GM12878 (cell line): ENCODE data around the gene PPDPF. TPM values are rescaled to one million over a fixed set of nuclear protein-coding genes. Genes with fewer than 3 reads are reported as not detected.

Source experiments
- ATAC-seq: fragments of 200-7000 bp; cut with Tn5 transposase; 3 replicates; pipeline ENCODE4 v1.9.1; 2020; ENCODE audit warnings: mild to moderate bottlenecking, moderate library complexity
- BruUV-seq: library from RNA; stranded (reverse); fragments of 400-500 nt; replicated peaks from 2 replicates; lab custom pipeline; 2021; lab: Mats Ljungman, UMichigan
- CTCF ChIA-PET: fragments of 300-600 bp; sonication (Branson Sonifier 250); formaldehyde crosslinking; extraction: SDS; loops from one replicate; lab custom pipeline; 2021; ENCODE audit warnings: inconsistent platforms; lab: Yijun Ruan, JAX
- POLR2A ChIA-PET: fragments of 350-600 bp; formaldehyde crosslinking; extraction: SDS; loops from one replicate; lab custom pipeline; 2021; ENCODE audit warnings: inconsistent platforms; lab: Charles Lee
- RAD21 ChIA-PET: fragments of 300-600 bp; sonication (Branson Sonifier 250); formaldehyde crosslinking; loops from one replicate; lab custom pipeline; 2023; ENCODE audit warnings: antibody characterized with exemption; ENCODE audit not compliant: unreplicated experiment; lab: Charles Lee
- SMC1A ChIA-PET: fragments of 300-600 bp; sonication (Branson Sonifier 250); formaldehyde crosslinking; loops from one replicate; lab custom pipeline; 2023; ENCODE audit not compliant: unreplicated experiment, uncharacterized antibody; lab: Charles Lee
- DNase-seq: peaks from one replicate; pipeline ENCODE4 v3.0.0-alpha.2; 2011; ENCODE audit warnings: low read depth, low spot score
- FAIRE-seq: peaks from 3 replicates; lab custom pipeline; 2011; peaks lifted over from hg19 to GRCh38; lab: Jason Lieb, UNC
- H2AFZ ChIP-seq: 2 replicates; pipeline ENCODE4 v1.6.0; 2011; ENCODE audit warnings: low read depth, low read length, control low read depth; ENCODE audit not compliant: control insufficient read depth
- H3K27ac ChIP-seq: 2 replicates; pipeline ENCODE4 v1.5.1; 2011; ENCODE audit warnings: control low read depth; ENCODE audit not compliant: control insufficient read depth, insufficient read depth
- H3K27me3 ChIP-seq, 2 experiments: replicated peaks in 1 of 2; 2 replicates each; pipeline versions ENCODE4 v1.6.0 to v1.6.1; 2011; ENCODE audit warnings: low read length in 1 of 2; ENCODE audit not compliant: control insufficient read depth in 2 of 2, insufficient read depth in 2 of 2
- H3K36me3 ChIP-seq, 2 experiments: 2 replicates each; pipeline ENCODE4 v1.5.1; 2011; ENCODE audit warnings: low read length in 1 of 2; ENCODE audit not compliant: control insufficient read depth in 2 of 2, insufficient read depth in 2 of 2
- H3K4me1 ChIP-seq: 2 replicates; pipeline ENCODE4 v1.6.1; 2011; ENCODE audit warnings: mild to moderate bottlenecking, low read length, moderate library complexity, mixed read lengths; ENCODE audit not compliant: control insufficient read depth, insufficient read depth
- H3K4me2 ChIP-seq: 2 replicates; pipeline ENCODE4 v1.6.0; 2011; ENCODE audit warnings: control low read depth; ENCODE audit not compliant: control insufficient read depth, insufficient read depth
- H3K4me3 ChIP-seq: fragments of 200-600 bp; sonication (generic); 2 replicates; pipeline ENCODE4 v1.5.1; 2016
- H3K79me2 ChIP-seq: 2 replicates; pipeline ENCODE4 v1.6.0; 2011; ENCODE audit warnings: low read length; ENCODE audit not compliant: control insufficient read depth, insufficient read depth
- H3K9ac ChIP-seq: 2 replicates; pipeline ENCODE4 v1.8.0; 2011; ENCODE audit warnings: low read length, control low read depth, mixed read lengths; ENCODE audit not compliant: control insufficient read depth, insufficient read depth
- H3K9me3 ChIP-seq: replicated peaks from 3 replicates; pipeline ENCODE4 v1.5.1; 2011; ENCODE audit warnings: mild to moderate bottlenecking, low read length; ENCODE audit not compliant: control insufficient read depth, insufficient read depth
- H4K20me1 ChIP-seq: 2 replicates; pipeline ENCODE4 v1.6.0; 2011; ENCODE audit not compliant: control insufficient read depth, insufficient read depth
- ATF7 ChIP-seq: fragments of 450-650 bp; IDR thresholded peaks from 2 replicates; pipeline ENCODE4 v1.6.1; 2016; ENCODE audit warnings: low read depth, mild to moderate bottlenecking
- BRCA1 ChIP-seq: IDR thresholded peaks from 2 replicates; pipeline ENCODE4 v1.6.1; 2011; ENCODE audit warnings: low read depth, low read length, improper control_type of control experiment
- CBX3 ChIP-seq: fragments of 200-600 bp; sonication (generic); IDR thresholded peaks from 2 replicates; pipeline ENCODE4 v1.6.1; 2016; ENCODE audit warnings: low read depth, borderline replicate concordance
- CUX1 ChIP-seq: IDR thresholded peaks from 2 replicates; pipeline ENCODE4 v1.6.1; 2012; ENCODE audit warnings: improper control_type of control experiment, low read depth, low read length; ENCODE audit not compliant: insufficient replicate concordance
- E2F8 ChIP-seq: fragments of 450-650 bp; IDR thresholded peaks from 2 replicates; pipeline ENCODE4 v1.6.1; 2018; ENCODE audit warnings: mild to moderate bottlenecking, low read depth, moderate library complexity; ENCODE audit not compliant: partially characterized antibody
- JUND ChIP-seq: IDR thresholded peaks from 2 replicates; pipeline ENCODE4 v1.6.1; 2012; ENCODE audit warnings: low read depth, mild to moderate bottlenecking, low read length, improper control_type of control experiment, moderate library complexity
- MEF2A ChIP-seq: IDR thresholded peaks from 2 replicates; pipeline ENCODE4 v1.6.1; 2011; ENCODE audit warnings: low read depth, mild to moderate bottlenecking, low read length, moderate library complexity; ENCODE audit not compliant: insufficient read depth
- MXI1 ChIP-seq: fragments of 150-350 bp; IDR thresholded peaks from 2 replicates; pipeline ENCODE4 v1.6.1; 2011; ENCODE audit warnings: low read depth, mild to moderate bottlenecking, inconsistent platforms, low read length, improper control_type of control experiment
- NFYA ChIP-seq: IDR thresholded peaks from 2 replicates; pipeline ENCODE4 v1.6.1; 2011; ENCODE audit warnings: low read depth, mild to moderate bottlenecking, low read length, improper control_type of control experiment, borderline replicate concordance
- NKRF ChIP-seq: fragments of 450-650 bp; conservative IDR thresholded peaks from 2 replicates; pipeline ENCODE4 v1.6.1; 2017; ENCODE audit warnings: mild to moderate bottlenecking, moderate library complexity
- POLR2A ChIP-seq: IDR thresholded peaks from 2 replicates; pipeline ENCODE4 v1.6.1; 2011; ENCODE audit warnings: low read depth, mild to moderate bottlenecking, low read length
- RFX5 ChIP-seq: IDR thresholded peaks from 2 replicates; pipeline ENCODE4 v1.6.1; 2011; ENCODE audit warnings: low read depth, low read length, improper control_type of control experiment
- SIX5 ChIP-seq: IDR thresholded peaks from 2 replicates; pipeline ENCODE4 v1.6.1; 2011; ENCODE audit warnings: mild to moderate bottlenecking, low read depth, low read length, moderate library complexity; ENCODE audit not compliant: severe bottlenecking
- STAT3 ChIP-seq: IDR thresholded peaks from 2 replicates; pipeline ENCODE4 v1.6.1; 2011; ENCODE audit warnings: low read depth, low read length, improper control_type of control experiment
- TAF1 ChIP-seq: IDR thresholded peaks from 2 replicates; pipeline ENCODE4 v1.6.1; 2011; ENCODE audit warnings: mild to moderate bottlenecking, low read depth, low read length, borderline replicate concordance
- WGBS: methylation state at CpG from one replicate; pipeline ENCODE4 v1.1.6; 2016; ENCODE audit warnings: low lambda C conversion rate; ENCODE audit not compliant: insufficient replicate concordance, insufficient coverage; ENCODE audit errors: missing lambda C conversion rate; 5-methylcytosine and 5-hydroxymethylcytosine counted together
- in situ Hi-C: fragments of 300-500 bp; cut with MboI; formaldehyde crosslinking; loops from 9 replicates; pipeline ENCODE4 v1.14.3; 2018; ENCODE audit warnings: mixed read lengths
- intact Hi-C: fragments of 100-400 bp; cut with micrococcal nuclease; formaldehyde crosslinking; loops from one replicate; pipeline ENCODE4 v1.14.2; 2022; ENCODE audit not compliant: unreplicated experiment
- polyA plus RNA-seq, 11 experiments: library from polyadenylated mRNA; depleted of rRNA in 4 of 11; unstranded in 6 of 11; stranded (reverse) in 5 of 11; fragments of >200 nt; fragmentation: Nextera tagmentation in 4 of 11; fragmentation: Illumina TruSeq in 1 of 11; extraction: Ambion mirVana in 4 of 11; extraction: Trizol in 1 of 11; gene quantifications; 1 replicate in 1 of 11; 2 replicates in 10 of 11; pipeline versions ENCODE4 v1.2.1 to v1.2.3, GENCODE V29; 2011 to 2016; ENCODE audit warnings: inconsistent platforms in 2 of 11, missing spikeins in 2 of 11, low read depth in 1 of 11
- total RNA-seq, 4 experiments: library from RNA; depleted of rRNA in 3 of 4; stranded (reverse); fragments of >200 nt in 3 of 4; fragmentation: Illumina TruSeq in 1 of 4; extraction: Trizol in 1 of 4; gene quantifications; 2 replicates each; pipeline versions ENCODE4 v1.2.1 to v1.2.3, GENCODE V29; 2013 to 2021

PPDPF gene
- total and polyA plus RNA-seq, 10 of the 15 experiments (the other 5 are each of a cell fraction or from before 2014, with no cell fraction given), result 0.32 to 154 (median 22.8) TPM

- TF ChIP-seq CUX1, result no peak
- TF ChIP-seq SIX5, result no peak
- no peak for TF ChIP-seq STAT3
- no peak for TF ChIP-seq JUND
- TF ChIP-seq ATF7, result no peak
- TF ChIP-seq POLR2A, result no peak
- no peak for TF ChIP-seq NFYA
Observed at GRCh38 chr20:63493563-63494020, 27.0 kb upstream of the PPDPF start (continued).

- DNase-seq, result no peak
- no peak overlapping the region for H3K27ac ChIP-seq
- no TSS peak for BruUV-seq
- POLR2A ChIA-PET, result no interaction called here
- H3K4me1 ChIP-seq, result no peaks in the 10 kb centered on the region
- RAD21 ChIA-PET, result no interaction called here
- no peak for ATAC-seq
- no peak overlapping the region for H3K4me3 ChIP-seq
- H3K9ac ChIP-seq, result no peak overlapping the region
- H3K9me3 ChIP-seq, result no peaks in the 10 kb centered on the region
- H2AFZ ChIP-seq, result no peak overlapping the region
- H3K4me2 ChIP-seq, result no peak overlapping the region
- TF ChIP-seq BRCA1, result no peak
- TF ChIP-seq CBX3, result no peak
- no peak for TF ChIP-seq E2F8
- no peak for TF ChIP-seq TAF1
- no peak for TF ChIP-seq MEF2A
- no peak for TF ChIP-seq MXI1
- no peak for TF ChIP-seq NKRF
- no peak for TF ChIP-seq RFX5
- no peaks in the 10 kb centered on the region for H4K20me1 ChIP-seq
- SMC1A ChIA-PET, result no interaction called here
- CTCF ChIA-PET, result interaction anchor here (1.1 kb wide), 1 partner anchor 43 kb away, joined by 3 read pairs; the partner anchor contains the start of gene PTK6
- in situ Hi-C loops, result no loop called here
- FAIRE-seq, result no peak
- intact Hi-C loops, result no loop called here
- H3K27me3 ChIP-seq, result peaks cover 0 to 4% of the 10 kb centered on the region in 2 experiments; a peak in 1 of 4 replicates
- WGBS, result 46% methylated on average over 7 of the region's 7 CpGs
- H3K79me2 ChIP-seq, result no peaks in the 10 kb centered on the region
- no peaks in the 10 kb centered on the region for H3K36me3 ChIP-seq
Observed at GRCh38 chr20:63494084-63494419, 26.5 kb upstream of the PPDPF start.
